Smooth muscle cell of the umbilical artery (primary cell): ENCODE measurements around the gene CROCC. TPM values are rescaled to one million over a fixed set of nuclear protein-coding genes. Genes with fewer than 3 reads are reported as not detected.

Experiments used
- total RNA-seq: library from RNA; depleted of rRNA; stranded (reverse); fragments of >200 nt; gene quantifications from 2 replicates; pipeline ENCODE4 v1.2.3, GENCODE V29; 2014

Gene CROCC, protein sequence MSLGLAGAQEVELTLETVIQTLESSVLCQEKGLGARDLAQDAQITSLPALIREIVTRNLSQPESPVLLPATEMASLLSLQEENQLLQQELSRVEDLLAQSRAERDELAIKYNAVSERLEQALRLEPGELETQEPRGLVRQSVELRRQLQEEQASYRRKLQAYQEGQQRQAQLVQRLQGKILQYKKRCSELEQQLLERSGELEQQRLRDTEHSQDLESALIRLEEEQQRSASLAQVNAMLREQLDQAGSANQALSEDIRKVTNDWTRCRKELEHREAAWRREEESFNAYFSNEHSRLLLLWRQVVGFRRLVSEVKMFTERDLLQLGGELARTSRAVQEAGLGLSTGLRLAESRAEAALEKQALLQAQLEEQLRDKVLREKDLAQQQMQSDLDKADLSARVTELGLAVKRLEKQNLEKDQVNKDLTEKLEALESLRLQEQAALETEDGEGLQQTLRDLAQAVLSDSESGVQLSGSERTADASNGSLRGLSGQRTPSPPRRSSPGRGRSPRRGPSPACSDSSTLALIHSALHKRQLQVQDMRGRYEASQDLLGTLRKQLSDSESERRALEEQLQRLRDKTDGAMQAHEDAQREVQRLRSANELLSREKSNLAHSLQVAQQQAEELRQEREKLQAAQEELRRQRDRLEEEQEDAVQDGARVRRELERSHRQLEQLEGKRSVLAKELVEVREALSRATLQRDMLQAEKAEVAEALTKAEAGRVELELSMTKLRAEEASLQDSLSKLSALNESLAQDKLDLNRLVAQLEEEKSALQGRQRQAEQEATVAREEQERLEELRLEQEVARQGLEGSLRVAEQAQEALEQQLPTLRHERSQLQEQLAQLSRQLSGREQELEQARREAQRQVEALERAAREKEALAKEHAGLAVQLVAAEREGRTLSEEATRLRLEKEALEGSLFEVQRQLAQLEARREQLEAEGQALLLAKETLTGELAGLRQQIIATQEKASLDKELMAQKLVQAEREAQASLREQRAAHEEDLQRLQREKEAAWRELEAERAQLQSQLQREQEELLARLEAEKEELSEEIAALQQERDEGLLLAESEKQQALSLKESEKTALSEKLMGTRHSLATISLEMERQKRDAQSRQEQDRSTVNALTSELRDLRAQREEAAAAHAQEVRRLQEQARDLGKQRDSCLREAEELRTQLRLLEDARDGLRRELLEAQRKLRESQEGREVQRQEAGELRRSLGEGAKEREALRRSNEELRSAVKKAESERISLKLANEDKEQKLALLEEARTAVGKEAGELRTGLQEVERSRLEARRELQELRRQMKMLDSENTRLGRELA (N-terminal part only)
- total RNA-seq = 14.2 and 20.5 TPM in 2 replicates

DNA sequence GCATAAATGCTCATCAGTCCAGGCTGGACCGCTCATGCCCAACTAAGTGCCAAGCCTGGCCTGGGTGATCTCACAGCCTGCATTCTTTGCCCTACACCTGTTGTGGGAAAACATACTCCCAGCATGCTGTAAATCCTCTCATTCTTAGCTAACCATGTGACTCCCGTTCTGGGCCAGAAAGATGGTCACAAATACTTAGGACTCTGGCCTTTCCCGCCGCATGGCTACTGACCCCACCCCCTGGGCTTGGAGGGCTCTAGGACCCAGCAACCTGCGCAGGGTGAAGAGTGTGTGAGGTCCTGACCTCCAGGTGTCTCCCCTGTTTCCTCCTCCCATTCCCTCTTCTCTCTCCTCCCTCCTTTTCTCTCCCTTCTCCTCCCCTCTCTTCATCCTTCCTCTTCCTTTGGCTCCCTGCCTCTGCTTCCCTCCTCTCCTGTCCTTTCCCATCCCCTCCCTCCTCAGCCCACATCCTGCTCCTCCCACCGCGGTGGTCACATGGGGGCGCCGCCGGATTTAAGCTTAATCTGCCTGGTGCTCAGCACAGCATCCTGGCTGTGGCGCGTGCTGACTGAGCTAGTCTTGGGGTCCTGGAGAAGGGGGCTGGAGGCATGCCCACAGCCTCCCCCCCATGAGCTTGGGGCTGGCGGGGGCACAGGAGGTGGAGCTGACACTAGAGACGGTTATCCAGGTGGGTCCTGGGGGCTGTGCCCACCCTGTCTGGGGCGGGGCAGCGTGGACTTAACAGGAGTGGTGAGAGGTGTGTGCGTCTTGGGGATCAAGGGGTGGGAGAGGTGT lies at the start of gene CROCC:
Gene CROCC (plus strand): TSS at position 541 of the 795 bp plus-strand sequence. CDS start 88 bp downstream, at position 629.

DNA sequence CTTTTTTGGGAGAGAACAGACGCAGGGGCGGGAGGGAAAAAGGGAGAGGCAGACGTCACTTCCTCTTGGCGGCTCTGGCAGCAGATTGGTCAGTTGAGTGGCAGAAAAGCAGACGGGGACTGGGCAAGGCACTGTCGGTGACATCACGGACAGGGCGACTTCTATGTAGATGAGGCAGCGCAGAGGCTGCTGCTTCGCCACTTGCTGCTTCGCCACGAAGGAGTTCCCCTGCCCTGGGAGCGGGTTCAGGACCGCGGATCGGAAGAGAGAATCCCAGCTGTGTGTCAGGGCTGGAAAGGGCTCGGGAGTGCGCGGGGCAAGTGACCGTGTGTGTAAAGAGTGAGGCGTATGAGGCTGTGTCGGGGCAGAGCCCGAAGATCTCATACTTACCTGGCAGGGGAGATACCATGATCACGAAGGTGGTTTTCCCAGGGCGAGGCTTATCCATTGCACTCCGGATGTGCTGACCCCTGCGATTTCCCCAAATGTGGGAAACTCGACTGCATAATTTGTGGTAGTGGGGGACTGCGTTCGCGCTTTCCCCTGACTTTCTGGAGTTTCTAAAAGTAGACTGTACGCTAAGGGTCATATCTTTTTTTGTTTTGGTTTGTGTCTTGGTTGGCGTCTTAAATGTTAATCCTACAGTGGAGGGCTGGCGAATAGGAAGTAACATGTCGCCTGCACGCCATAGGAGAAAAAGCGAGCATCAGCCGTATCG lies 26.0 kb upstream of the CROCC start, which contains the start of gene RNU1-2:
Gene RNU1-2 (plus strand): TSS at position 383 of the 718 bp plus-strand sequence.

DNA sequence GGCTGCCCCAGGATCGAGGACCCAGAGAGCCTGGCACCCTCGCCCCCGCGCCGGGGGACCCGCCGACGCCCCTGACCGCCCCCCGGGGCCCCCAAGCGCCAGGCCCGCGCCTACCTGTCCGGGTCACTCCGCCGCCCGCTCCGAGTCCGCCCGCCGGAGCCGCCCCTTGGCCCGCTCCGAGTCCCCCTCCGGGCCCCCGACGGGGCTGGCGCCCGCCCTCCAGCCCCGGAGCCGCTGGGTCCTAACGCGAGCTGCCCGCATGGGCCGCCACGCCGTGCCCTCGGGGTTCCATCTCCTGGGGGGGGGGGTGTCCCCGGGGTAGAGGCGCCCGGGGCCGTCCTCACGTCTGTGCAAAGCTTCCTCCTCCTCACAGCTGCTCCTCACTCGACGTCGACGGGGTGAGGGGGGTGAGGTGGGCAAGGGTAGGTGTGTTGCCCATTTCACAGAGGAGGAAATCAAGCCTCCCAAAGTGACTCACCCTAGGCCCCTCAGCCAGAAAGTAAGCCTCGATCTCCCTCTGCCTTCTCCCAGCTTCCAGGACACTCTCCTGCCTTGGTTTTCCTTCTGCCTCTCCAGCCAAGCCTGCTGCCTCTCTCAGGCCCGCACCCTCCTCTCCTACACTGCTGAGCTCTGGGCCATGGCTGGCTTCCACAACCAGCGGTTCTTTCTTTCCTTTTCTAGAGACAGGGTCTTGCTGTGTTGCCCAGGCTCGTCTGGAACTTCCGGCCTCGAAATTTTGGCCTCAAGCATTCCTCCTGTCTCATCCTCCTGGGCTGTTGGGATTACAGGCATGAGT lies 58.9 kb downstream of the CROCC start, which contains the start of gene MFAP2:
Gene MFAP2 (minus strand): TSS at position 148 of the 796 bp plus-strand sequence. CDS start 2,347 bp downstream, outside the sequence.

DNA sequence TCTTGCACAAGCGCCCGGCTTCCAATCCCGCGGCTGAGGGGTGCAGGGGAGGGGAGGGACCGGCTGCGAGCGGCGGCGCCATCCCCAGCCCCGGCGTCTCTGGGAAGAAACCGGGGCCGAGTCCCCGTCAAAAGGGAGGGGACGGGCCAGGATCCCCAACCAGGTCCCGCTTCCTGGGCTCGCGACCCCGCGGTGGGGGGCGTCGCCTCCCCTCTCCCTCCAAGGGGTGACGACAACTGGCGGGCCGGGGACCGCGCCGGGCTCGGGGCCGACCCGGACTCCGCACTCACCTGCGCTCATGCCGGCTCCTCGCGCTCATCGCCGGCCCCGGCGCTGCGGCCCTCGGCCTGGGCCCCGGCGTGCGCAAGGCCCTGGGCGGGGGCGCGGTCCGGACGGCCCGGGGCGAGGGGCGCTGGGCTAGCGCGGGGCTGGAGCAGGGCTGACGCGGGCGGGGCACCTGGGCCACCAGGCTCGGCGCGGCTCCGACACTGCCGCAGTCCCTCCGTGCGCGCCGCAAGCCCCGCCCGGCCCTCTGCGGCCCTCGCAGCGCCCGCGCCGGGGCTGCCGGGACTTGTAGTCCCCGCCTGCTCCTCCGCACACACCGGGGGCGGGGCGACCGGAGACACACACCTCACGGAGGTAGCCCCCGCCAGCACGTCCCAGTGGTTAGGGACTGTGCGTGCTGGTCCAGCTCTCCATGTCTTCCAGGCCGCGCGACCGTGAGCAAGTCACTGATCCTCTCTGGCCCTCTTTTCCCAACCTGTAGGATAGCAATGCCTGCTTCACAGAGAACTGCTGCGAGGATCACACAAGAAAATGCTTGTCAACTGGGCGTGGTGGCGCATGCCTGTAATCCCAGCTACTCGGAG lies 89.9 kb downstream of the CROCC start, which contains the start of gene ATP13A2:
Gene ATP13A2 (minus strand): TSS at position 490 of the 869 bp plus-strand sequence. CDS start 190 bp downstream, at position 300.

Other genes starting within 250 kb of the CROCC start
- gene RNU1-4, start 181.4 kb upstream of the CROCC start, total RNA-seq = under 0.01 TPM in 2 replicates
- gene RNU1-2, start 26.0 kb upstream of the CROCC start, total RNA-seq = under 0.01 TPM in 2 replicates
- gene MFAP2, start 58.7 kb downstream of the CROCC start, total RNA-seq = 34.6 and 44.5 TPM in 2 replicates
- 38.9 and 85.3 TPM in 2 replicates for gene ATP13A2, start 90.0 kb downstream of the CROCC start, total RNA-seq
- 96.5 and 99.8 TPM in 2 replicates for gene SDHB, start 132.1 kb downstream of the CROCC start, total RNA-seq
- 0.18 TPM in 1 of 2 replicates, not detected in the other for gene PADI2, start 197.5 kb downstream of the CROCC start, total RNA-seq